ENCODE measurements around the gene ITGB6.
"Not testable (repeated sequence)": the region's sequence is repeated elsewhere in the genome, so short reads cannot be mapped to it uniquely, and the experiment has no call there.

Gene ITGB6

DNA sequence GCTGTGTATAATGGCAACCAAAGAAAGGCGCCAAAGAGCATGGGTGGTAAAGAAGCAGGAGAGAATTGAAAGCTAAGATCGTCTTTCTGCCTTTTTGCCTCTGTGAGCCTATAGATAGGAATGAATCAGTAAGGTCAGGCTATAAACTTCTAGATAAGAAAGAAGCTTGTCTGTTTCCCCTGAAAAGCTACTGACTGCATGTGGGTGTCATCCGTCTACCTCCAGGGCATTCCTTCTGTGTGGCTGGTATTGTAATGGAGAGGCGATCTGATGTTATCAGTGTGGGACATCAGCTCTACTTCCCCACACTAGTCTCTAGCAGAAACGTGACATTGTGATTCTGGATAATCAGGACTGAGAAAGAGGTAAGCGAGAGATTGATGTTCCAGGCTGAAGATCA is 74.2 kb downstream of the ITGB6 start:
- FAIRE-seq (no peak), DNase-seq (ENCODE audit: insufficient read length) (no peak)
- TF ChIP-seq TAF1 (IDR thresholded peaks at IDR 0.05; ENCODE audit: borderline replicate concordance, low read depth, low read length): no peak
- no peak for TF ChIP-seq POLR2A (IDR thresholded peaks at IDR 0.05; ENCODE audit: low read depth, low read length)
- TF ChIP-seq POLR2AphosphoS5 (IDR thresholded peaks at IDR 0.05; ENCODE audit: low read depth, low read length): no peak

GRCh38 chr2:160125366-160125765 is 74.7 kb downstream of the ITGB6 start:
- FAIRE-seq (no peak), DNase-seq (ENCODE audit: insufficient read length) (no peak)
- TF ChIP-seq POLR2A (IDR thresholded peaks at IDR 0.05; ENCODE audit: low read depth, low read length) (no peak), TAF1 (IDR thresholded peaks at IDR 0.05; ENCODE audit: borderline replicate concordance, low read depth, low read length) (no peak)

- FAIRE-seq (no peak), DNase-seq (ENCODE audit: insufficient read length) (no peak)
- TF ChIP-seq TAF1 (IDR thresholded peaks at IDR 0.05; ENCODE audit: borderline replicate concordance, low read depth, low read length): no peak
- TF ChIP-seq POLR2AphosphoS5 (IDR thresholded peaks at IDR 0.05; ENCODE audit: low read depth, low read length): no peak
- no peak for TF ChIP-seq POLR2A (IDR thresholded peaks at IDR 0.05; ENCODE audit: low read depth, low read length)
Observed at GRCh38 chr2:160124571-160124970, 75.5 kb downstream of the ITGB6 start.

DNA sequence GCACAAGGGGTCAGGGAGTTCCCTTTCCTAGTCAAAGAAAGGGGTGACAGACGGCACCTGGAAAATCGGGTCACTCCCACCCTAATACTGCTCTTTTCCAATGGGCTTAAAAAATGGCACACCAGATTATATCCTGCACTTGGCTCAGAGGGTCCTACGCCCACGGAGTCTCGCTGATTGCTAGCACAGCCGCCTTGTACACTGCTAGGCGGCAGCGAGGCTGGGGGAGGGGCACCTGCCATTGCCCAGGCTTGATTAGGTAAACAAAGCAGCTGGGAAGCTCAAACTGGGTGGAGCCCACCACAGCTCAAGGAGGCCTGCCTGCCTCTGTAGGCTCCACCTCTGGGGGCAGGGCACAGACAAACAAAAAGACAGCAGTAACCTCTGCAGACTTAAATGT is 85.4 kb downstream of the ITGB6 start:
- not testable (repeated sequence) for DNase-seq (ENCODE audit: insufficient read length); FAIRE-seq

DNA sequence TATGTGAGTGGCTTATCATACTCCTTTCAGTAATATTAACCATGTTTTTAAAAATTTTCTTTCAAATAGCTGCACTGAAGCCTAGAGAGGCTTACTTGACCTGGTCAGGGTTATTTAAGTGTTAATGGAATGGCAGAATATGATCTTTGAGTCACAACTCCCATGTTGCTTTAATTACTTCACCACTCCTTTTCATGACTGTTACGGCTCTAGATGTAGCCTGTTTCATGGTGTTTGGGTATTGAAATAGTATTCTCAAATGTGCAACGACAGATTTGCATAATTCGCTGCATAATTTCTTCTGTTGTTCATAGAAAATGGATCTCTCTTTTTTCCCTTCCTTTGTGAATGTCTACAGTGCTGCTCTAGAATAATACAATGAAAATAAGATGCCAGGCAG is 86.1 kb downstream of the ITGB6 start:
- TF ChIP-seq POLR2AphosphoS5 (IDR thresholded peaks at IDR 0.05; ENCODE audit: low read depth, low read length): no peak
- TF ChIP-seq TAF1 (IDR thresholded peaks at IDR 0.05; ENCODE audit: borderline replicate concordance, low read depth, low read length): no peak
- TF ChIP-seq POLR2A (IDR thresholded peaks at IDR 0.05; ENCODE audit: low read depth, low read length): no peak
- no peak for FAIRE-seq

DNA sequence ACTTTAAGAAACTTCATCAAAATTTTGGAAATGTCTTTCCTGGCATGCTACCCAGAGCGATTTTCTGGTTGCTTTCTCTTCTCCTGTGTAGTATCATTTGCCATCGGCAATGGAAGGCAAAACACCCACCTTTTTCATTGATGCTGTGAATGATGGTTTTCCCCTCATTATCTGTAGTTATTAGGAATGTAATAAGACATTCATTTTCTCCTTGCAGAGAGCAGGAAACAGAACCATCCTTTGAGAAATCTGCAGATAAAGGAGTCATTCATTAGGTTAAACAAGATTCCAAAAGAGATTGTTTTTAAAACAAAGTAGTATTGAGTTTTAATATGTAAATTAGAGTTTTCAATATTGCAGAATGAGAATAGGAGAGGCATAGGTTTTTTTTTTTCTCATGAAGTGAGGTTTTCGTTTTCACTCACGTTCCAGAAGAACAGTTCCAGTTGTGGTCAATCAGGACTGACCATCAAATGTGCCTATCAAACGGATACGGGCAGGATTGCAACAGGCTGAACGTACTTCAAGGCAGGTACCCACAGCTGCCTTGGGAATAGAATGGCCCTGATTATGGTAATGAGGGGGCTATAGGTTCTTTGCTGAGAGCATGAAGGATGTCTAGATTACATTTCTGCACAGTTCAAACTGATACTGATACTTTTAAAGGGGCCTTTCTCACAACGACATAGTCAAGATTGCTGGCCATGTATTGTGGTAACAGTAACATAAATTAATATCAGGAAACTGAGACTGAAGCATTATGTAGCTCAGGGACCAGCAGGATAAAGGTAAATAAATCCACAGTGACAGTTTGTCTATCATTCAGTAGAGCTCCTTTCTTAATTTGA is 87.9 kb downstream of the ITGB6 start:
- TF ChIP-seq POLR2A (IDR thresholded peaks at IDR 0.05; ENCODE audit: low read depth, low read length) (no peak), TAF1 (IDR thresholded peaks at IDR 0.05; ENCODE audit: borderline replicate concordance, low read depth, low read length) (no peak), POLR2AphosphoS5 (IDR thresholded peaks at IDR 0.05; ENCODE audit: low read depth, low read length) (no peak)
- no peak for DNase-seq (ENCODE audit: insufficient read length)
- FAIRE-seq: no peak

More for the DNA sequence above, 86.1 kb downstream of the ITGB6 start:
- DNase-seq (ENCODE audit: insufficient read length): no peak

DNA sequence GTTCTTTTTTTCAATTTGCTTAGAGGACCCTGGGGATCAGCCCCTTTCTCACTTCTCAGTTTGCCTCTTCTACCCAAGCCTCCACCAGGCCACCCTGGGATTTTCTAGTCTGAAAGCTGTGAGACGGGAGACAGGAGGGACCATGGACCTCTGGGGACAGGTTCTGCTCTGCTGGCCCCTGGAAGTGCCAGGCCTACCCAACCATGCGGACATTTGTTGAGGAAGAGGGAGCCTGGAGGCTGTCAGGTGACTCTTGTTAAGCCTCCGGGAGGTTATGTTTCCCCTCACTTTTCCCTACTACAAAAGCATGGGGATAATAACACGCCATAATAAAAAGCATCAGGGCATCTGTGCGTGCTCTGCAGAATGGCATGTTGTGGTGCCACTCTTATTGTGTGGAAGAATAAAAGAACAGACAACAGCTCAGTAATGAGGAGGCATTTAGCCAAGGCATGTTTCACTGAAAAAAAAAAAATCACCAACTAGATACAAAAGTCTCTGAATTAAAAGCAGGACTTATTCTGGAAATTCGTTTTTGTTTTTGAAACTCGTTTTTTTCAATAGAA is 89.3 kb downstream of the ITGB6 start:
- DNase-seq (ENCODE audit: insufficient read length) (no peak), FAIRE-seq (no peak)
- TF ChIP-seq POLR2A (IDR thresholded peaks at IDR 0.05; ENCODE audit: low read depth, low read length) (no peak), TAF1 (IDR thresholded peaks at IDR 0.05; ENCODE audit: borderline replicate concordance, low read depth, low read length) (no peak)

GRCh38 chr2:160109939-160110673 is 90.0 kb downstream of the ITGB6 start:
- DNase-seq (ENCODE audit: insufficient read length): no peak
- TF ChIP-seq POLR2AphosphoS5 (IDR thresholded peaks at IDR 0.05; ENCODE audit: low read depth, low read length) (no peak), TAF1 (IDR thresholded peaks at IDR 0.05; ENCODE audit: borderline replicate concordance, low read depth, low read length) (no peak)
- peak; percentile 63 for FAIRE-seq

GRCh38 chr2:160109243-160109642 is 90.8 kb downstream of the ITGB6 start:
- TF ChIP-seq POLR2A (IDR thresholded peaks at IDR 0.05; ENCODE audit: low read depth, low read length): no peak
- TF ChIP-seq TAF1 (IDR thresholded peaks at IDR 0.05; ENCODE audit: borderline replicate concordance, low read depth, low read length): no peak
- TF ChIP-seq POLR2AphosphoS5 (IDR thresholded peaks at IDR 0.05; ENCODE audit: low read depth, low read length): no peak
- DNase-seq (ENCODE audit: insufficient read length) (no peak), FAIRE-seq (no peak)

DNA sequence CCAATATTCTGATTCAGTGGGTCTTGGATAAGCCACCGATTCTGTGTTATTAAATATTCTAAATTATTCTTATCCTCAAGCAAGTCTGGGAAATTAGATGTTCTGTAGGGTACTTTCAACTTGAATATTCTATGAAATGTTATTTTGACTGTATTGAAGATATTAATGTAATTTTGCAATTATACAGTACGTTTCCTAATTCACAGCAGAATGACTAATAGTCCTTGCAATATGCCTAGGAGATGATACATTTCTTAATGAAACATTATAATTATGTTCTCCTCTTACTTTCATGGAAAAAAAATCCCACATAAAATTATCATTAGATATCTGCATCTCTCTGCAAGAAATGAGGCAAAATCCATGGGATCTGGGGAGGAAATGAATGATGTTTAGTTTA is 91.4 kb downstream of the ITGB6 start:
- DNase-seq (ENCODE audit: insufficient read length) (no peak), FAIRE-seq (no peak)
- TF ChIP-seq POLR2AphosphoS5 (IDR thresholded peaks at IDR 0.05; ENCODE audit: low read depth, low read length) (no peak), TAF1 (IDR thresholded peaks at IDR 0.05; ENCODE audit: borderline replicate concordance, low read depth, low read length) (no peak), POLR2A (IDR thresholded peaks at IDR 0.05; ENCODE audit: low read depth, low read length) (no peak)

GRCh38 chr2:160105366-160105765 is 94.7 kb downstream of the ITGB6 start:
- DNase-seq (ENCODE audit: insufficient read length) (no peak), FAIRE-seq (no peak)
- TF ChIP-seq POLR2AphosphoS5 (IDR thresholded peaks at IDR 0.05; ENCODE audit: low read depth, low read length): no peak
- TF ChIP-seq TAF1 (IDR thresholded peaks at IDR 0.05; ENCODE audit: borderline replicate concordance, low read depth, low read length): no peak
- no peak for TF ChIP-seq POLR2A (IDR thresholded peaks at IDR 0.05; ENCODE audit: low read depth, low read length)

- no peak for TF ChIP-seq POLR2AphosphoS5 (IDR thresholded peaks at IDR 0.05; ENCODE audit: low read depth, low read length)
- no peak for TF ChIP-seq TAF1 (IDR thresholded peaks at IDR 0.05; ENCODE audit: borderline replicate concordance, low read depth, low read length)
- DNase-seq (ENCODE audit: insufficient read length): no peak
- no peak for FAIRE-seq
Observed at GRCh38 chr2:160104115-160104514, 96.0 kb downstream of the ITGB6 start.
